A172 (cell line): ENCODE results near the gene PDK4. TPM values are rescaled to one million over a fixed set of nuclear protein-coding genes. Genes with fewer than 3 reads are reported as not detected.

ENCODE experiments used
- total RNA-seq: library from RNA; depleted of rRNA; stranded (reverse); fragments of >200 nt; shearing (Covaris generic); gene quantifications from 2 replicates; pipeline ENCODE4 v1.2.3, GENCODE V29; 2014; rRNA removed

PDK4 gene
- total RNA-seq, 1 experiment from 2014 or later: 0.07 TPM

Other genes with a start within 250 kb of the PDK4 start
- gene PON3, start 200.1 kb downstream of the PDK4 start, total RNA-seq: not detected in 2 replicates
- gene PON2, start 161.5 kb downstream of the PDK4 start, total RNA-seq: 210 and 228 TPM in 2 replicates
- gene ASB4, start 110.6 kb downstream of the PDK4 start, total RNA-seq: not detected in 2 replicates
- gene DYNC1I1, start 176.0 kb upstream of the PDK4 start, total RNA-seq: 1.1 and 2.4 TPM in 2 replicates